K562 (cell line): ENCODE results near the gene CHD1L. TPM values are rescaled to one million over a fixed set of nuclear protein-coding genes. Genes with fewer than 3 reads are reported as not detected.

Experiments used
- KDM5B ChIP-seq: fragments of 200-600 bp; sonication (generic); IDR thresholded peaks from 2 replicates; pipeline ENCODE4 v1.6.1; 2012; ENCODE audit warnings: low read depth, mild to moderate bottlenecking, moderate library complexity, low read length, control low read depth, inconsistent platforms; ENCODE audit not compliant: insufficient replicate concordance
- MXI1 ChIP-seq: IDR thresholded peaks from 2 replicates; pipeline ENCODE4 v1.6.1; 2011; ENCODE audit warnings: low read depth, mild to moderate bottlenecking, improper control_type of control experiment, low read length
- PHF21A ChIP-seq: fragments of 450-650 bp; IDR thresholded peaks from 2 replicates; pipeline ENCODE4 v1.6.1; 2017; ENCODE audit warnings: low read depth, borderline replicate concordance
- RBM25 ChIP-seq: fragments of 200-400 bp; formaldehyde crosslinking; IDR thresholded peaks from 2 replicates; pipeline ENCODE4 v1.6.1; 2018; ENCODE audit warnings: low read length, low read depth, moderate library complexity; ENCODE audit not compliant: severe bottlenecking
- RUNX1 ChIP-seq: sonication (generic); IDR thresholded peaks from 2 replicates; pipeline ENCODE4 v1.6.1; 2016; ENCODE audit warnings: antibody characterized with exemption, low read depth
- SNRNP70 ChIP-seq: fragments of 200-400 bp; formaldehyde crosslinking; optimal IDR thresholded peaks from 2 replicates; pipeline ENCODE3; 2017; ENCODE audit warnings: low read depth, low read length
- SRSF7 ChIP-seq: fragments of 200-400 bp; formaldehyde crosslinking; optimal IDR thresholded peaks from 2 replicates; pipeline ENCODE3; 2017; ENCODE audit warnings: mild to moderate bottlenecking, low read depth, low read length
- ZEB2 ChIP-seq: fragments of 450-650 bp; IDR thresholded peaks from 2 replicates; pipeline ENCODE4 v1.6.1; 2016
- ZNF253 ChIP-seq: fragments of 250-450 bp; sonication (Bioruptor Pico); conservative IDR thresholded peaks from 2 replicates; pipeline ENCODE4 v1.6.1; 2021; ENCODE audit warnings: mild to moderate bottlenecking
- ZNF263 ChIP-seq: sonication (generic); formaldehyde crosslinking; IDR thresholded peaks from 2 replicates; pipeline ENCODE4 v1.8.0; 2022; ENCODE audit warnings: mild to moderate bottlenecking, missing genetic modification reagents, borderline replicate concordance
- ZNF696 ChIP-seq: fragments of 250-450 bp; sonication (Bioruptor Pico); conservative IDR thresholded peaks from 2 replicates; pipeline ENCODE4 v1.4.0; 2020; ENCODE audit warnings: mild to moderate bottlenecking, moderate library complexity
- ZNF699 ChIP-seq: fragments of 250-450 bp; sonication (Bioruptor Pico); IDR thresholded peaks from 2 replicates; pipeline ENCODE4 v1.8.0; 2021; ENCODE audit warnings: mild to moderate bottlenecking, moderate library complexity; ENCODE audit not compliant: insufficient replicate concordance
- polyA plus RNA-seq, 8 experiments: library from polyadenylated mRNA; depleted of rRNA in 4 of 8; stranded (reverse) in 5 of 8; unstranded in 3 of 8; fragments of >200 nt; fragmentation: Nextera tagmentation in 2 of 8; fragmentation: Illumina TruSeq in 1 of 8; extraction: Ambion mirVana in 2 of 8; extraction: Trizol in 1 of 8; gene quantifications; 2 replicates each; pipeline versions ENCODE4 v1.2.1 to v1.2.3, GENCODE V29; 2011 to 2014; ENCODE audit warnings: inconsistent platforms in 1 of 8, missing spikeins in 1 of 8
- total RNA-seq, 7 experiments: library from RNA; depleted of rRNA in 6 of 7; stranded (reverse); fragments of >200 nt in 6 of 7; fragmentation: Illumina TruSeq in 2 of 7; extraction: Trizol in 2 of 7; gene quantifications; 2 replicates each; pipeline versions ENCODE4 v1.2.1 to v1.2.3, GENCODE V29; 2011 to 2021; ENCODE audit warnings: low replicate concordance in 1 of 7
- TF ChIP-seq, protein P1 (sequence below): fragments of 450-650 bp; formaldehyde crosslinking; IDR thresholded peaks from 2 replicates; pipeline ENCODE4 v1.4.0; 2020; ENCODE audit warnings: mild to moderate bottlenecking, moderate library complexity
- TF ChIP-seq, protein P2 (sequence below): fragments of 450-650 bp; formaldehyde crosslinking; IDR thresholded peaks from 2 replicates; pipeline ENCODE4 v1.4.0; 2022; ENCODE audit warnings: missing genetic modification characterization
- TF ChIP-seq, protein P3 (sequence below): fragments of 450-650 bp; IDR thresholded peaks from 2 replicates; pipeline ENCODE4 v1.6.1; 2016; ENCODE audit warnings: low read depth, mild to moderate bottlenecking, moderate library complexity
- TF ChIP-seq, protein P4 (sequence below): sonication (generic); formaldehyde crosslinking; IDR thresholded peaks from 2 replicates; pipeline ENCODE4 v1.8.1; 2023; ENCODE audit warnings: mild to moderate bottlenecking, missing genetic modification reagents
- TF ChIP-seq, protein P5 (sequence below): fragments of 150-350 bp; IDR thresholded peaks from 2 replicates; pipeline ENCODE4 v1.6.1; 2014; ENCODE audit warnings: low read depth, mild to moderate bottlenecking, low read length, borderline replicate concordance

The CHD1L gene
- total and polyA plus RNA-seq, 9 of the 15 experiments (the other 6 are each of a cell fraction or from before 2014, with no cell fraction given), result 25.0 to 93.3 (median 59.1) TPM

DNA sequence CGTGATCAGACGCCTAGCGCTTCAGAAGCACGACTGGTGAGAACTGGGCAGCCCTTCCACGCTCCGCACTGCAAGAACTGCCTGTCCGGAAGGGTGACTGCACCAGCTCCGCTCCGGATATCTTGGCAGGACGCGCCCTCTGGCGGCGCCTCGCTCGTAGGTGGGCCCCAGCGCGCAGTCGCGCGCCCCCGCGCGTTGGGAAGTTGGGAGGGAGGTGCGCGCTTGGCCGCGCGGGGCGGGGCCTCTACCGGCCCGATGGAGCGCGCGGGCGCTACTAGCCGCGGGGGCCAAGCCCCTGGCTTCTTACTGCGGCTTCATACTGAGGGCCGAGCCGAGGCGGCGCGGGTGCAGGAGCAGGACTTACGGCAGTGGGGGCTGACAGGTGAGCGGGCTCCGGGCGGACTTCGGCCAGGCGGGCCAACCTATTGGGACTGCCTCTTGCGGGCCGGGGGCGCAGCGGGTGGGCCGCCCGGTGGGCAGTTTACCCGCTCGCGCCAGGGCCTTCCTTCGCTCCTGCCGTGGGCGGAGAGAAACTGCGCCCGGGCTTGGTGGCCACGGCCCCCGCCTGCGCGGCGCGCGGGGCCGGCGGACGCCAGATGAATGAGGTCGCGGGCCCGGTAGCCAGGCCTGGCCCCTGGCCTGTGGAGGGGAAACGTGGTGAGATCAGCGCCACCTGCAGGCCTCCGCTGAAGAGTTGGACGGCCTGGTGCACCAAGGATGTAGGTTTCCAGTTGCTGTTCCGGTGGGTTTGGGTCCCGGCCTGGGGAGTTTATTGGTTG, at the start of gene CHD1L (continued):
- TF ChIP-seq, protein P1, sequence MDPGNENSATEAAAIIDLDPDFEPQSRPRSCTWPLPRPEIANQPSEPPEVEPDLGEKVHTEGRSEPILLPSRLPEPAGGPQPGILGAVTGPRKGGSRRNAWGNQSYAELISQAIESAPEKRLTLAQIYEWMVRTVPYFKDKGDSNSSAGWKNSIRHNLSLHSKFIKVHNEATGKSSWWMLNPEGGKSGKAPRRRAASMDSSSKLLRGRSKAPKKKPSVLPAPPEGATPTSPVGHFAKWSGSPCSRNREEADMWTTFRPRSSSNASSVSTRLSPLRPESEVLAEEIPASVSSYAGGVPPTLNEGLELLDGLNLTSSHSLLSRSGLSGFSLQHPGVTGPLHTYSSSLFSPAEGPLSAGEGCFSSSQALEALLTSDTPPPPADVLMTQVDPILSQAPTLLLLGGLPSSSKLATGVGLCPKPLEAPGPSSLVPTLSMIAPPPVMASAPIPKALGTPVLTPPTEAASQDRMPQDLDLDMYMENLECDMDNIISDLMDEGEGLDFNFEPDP (CRISPR knock-in tag), result no peak
- TF ChIP-seq ZNF263 (CRISPR knock-in tag) (no peak), PHF21A (no peak), SRSF7 (no peak), RUNX1 (no peak), MXI1 (peak; percentile 44; the same call in 1 of the 2 replicates), ZNF699 (CRISPR knock-in tag) (no peak), SNRNP70 (no peak), RBM25 (peak; percentile 11), ZNF253 (CRISPR knock-in tag) (no peak), ZEB2 (no peak), KDM5B (peak; percentile 31), ZNF696 (CRISPR knock-in tag) (no peak)
- TF ChIP-seq, protein P2, sequence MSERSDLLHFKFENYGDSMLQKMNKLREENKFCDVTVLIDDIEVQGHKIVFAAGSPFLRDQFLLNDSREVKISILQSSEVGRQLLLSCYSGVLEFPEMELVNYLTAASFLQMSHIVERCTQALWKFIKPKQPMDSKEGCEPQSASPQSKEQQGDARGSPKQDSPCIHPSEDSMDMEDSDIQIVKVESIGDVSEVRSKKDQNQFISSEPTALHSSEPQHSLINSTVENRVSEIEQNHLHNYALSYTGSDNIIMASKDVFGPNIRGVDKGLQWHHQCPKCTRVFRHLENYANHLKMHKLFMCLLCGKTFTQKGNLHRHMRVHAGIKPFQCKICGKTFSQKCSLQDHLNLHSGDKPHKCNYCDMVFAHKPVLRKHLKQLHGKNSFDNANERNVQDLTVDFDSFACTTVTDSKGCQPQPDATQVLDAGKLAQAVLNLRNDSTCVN (CRISPR knock-in tag), result no peak
- TF ChIP-seq, protein P3, sequence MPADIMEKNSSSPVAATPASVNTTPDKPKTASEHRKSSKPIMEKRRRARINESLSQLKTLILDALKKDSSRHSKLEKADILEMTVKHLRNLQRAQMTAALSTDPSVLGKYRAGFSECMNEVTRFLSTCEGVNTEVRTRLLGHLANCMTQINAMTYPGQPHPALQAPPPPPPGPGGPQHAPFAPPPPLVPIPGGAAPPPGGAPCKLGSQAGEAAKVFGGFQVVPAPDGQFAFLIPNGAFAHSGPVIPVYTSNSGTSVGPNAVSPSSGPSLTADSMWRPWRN, result no peak
- TF ChIP-seq, protein P4, sequence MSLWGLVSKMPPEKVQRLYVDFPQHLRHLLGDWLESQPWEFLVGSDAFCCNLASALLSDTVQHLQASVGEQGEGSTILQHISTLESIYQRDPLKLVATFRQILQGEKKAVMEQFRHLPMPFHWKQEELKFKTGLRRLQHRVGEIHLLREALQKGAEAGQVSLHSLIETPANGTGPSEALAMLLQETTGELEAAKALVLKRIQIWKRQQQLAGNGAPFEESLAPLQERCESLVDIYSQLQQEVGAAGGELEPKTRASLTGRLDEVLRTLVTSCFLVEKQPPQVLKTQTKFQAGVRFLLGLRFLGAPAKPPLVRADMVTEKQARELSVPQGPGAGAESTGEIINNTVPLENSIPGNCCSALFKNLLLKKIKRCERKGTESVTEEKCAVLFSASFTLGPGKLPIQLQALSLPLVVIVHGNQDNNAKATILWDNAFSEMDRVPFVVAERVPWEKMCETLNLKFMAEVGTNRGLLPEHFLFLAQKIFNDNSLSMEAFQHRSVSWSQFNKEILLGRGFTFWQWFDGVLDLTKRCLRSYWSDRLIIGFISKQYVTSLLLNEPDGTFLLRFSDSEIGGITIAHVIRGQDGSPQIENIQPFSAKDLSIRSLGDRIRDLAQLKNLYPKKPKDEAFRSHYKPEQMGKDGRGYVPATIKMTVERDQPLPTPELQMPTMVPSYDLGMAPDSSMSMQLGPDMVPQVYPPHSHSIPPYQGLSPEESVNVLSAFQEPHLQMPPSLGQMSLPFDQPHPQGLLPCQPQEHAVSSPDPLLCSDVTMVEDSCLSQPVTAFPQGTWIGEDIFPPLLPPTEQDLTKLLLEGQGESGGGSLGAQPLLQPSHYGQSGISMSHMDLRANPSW (CRISPR knock-in tag), result no peak
- TF ChIP-seq, protein P5, sequence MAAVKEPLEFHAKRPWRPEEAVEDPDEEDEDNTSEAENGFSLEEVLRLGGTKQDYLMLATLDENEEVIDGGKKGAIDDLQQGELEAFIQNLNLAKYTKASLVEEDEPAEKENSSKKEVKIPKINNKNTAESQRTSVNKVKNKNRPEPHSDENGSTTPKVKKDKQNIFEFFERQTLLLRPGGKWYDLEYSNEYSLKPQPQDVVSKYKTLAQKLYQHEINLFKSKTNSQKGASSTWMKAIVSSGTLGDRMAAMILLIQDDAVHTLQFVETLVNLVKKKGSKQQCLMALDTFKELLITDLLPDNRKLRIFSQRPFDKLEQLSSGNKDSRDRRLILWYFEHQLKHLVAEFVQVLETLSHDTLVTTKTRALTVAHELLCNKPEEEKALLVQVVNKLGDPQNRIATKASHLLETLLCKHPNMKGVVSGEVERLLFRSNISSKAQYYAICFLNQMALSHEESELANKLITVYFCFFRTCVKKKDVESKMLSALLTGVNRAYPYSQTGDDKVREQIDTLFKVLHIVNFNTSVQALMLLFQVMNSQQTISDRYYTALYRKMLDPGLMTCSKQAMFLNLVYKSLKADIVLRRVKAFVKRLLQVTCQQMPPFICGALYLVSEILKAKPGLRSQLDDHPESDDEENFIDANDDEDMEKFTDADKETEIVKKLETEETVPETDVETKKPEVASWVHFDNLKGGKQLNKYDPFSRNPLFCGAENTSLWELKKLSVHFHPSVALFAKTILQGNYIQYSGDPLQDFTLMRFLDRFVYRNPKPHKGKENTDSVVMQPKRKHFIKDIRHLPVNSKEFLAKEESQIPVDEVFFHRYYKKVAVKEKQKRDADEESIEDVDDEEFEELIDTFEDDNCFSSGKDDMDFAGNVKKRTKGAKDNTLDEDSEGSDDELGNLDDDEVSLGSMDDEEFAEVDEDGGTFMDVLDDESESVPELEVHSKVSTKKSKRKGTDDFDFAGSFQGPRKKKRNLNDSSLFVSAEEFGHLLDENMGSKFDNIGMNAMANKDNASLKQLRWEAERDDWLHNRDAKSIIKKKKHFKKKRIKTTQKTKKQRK, result no peak
